Gastrocnemius medialis (tissue), 4 donors: Measurements from ENCODE around the gene EPHA2. TPM values are rescaled to one million over a fixed set of nuclear protein-coding genes. Genes with fewer than 3 reads are reported as not detected.
A peak's percentile ranks its signal among the peaks of the same experiment; 100 is the strongest.

ENCODE experiments used
- ATAC-seq, 2 donors: fragments of 150-250 bp; one replicate each; pipeline ENCODE4 v1.9.1; 2016
- DNase-seq, 2 donors: peaks; one replicate each; pipeline ENCODE4 v3.0.0-alpha.2; 2019
- H3K27ac ChIP-seq, 4 donors: fragments of 200-600 bp; sonication (generic); 1 replicate in 1 of 4; 2 replicates in 3 of 4; pipeline ENCODE4 v1.5.1; 2016 to 2018; ENCODE audit warnings: mild to moderate bottlenecking in 2 of 4, moderate library complexity in 1 of 4
- H3K27me3 ChIP-seq, 3 donors: fragments of 200-600 bp; sonication (generic) in 2 of 3; 1 replicate in 1 of 3; 2 replicates in 2 of 3; pipeline versions ENCODE4 v1.5.1 to v1.6.0; 2016 to 2019; ENCODE audit warnings: mild to moderate bottlenecking in 1 of 3, moderate library complexity in 1 of 3
- H3K36me3 ChIP-seq, 2 donors: fragments of 200-600 bp; sonication (generic) in 1 of 2; one replicate each; pipeline ENCODE4 v1.5.1; 2017 to 2018
- H3K4me1 ChIP-seq, 2 donors: fragments of 200-600 bp; sonication (generic) in 1 of 2; one replicate each; pipeline ENCODE4 v1.5.1; 2016 to 2017; ENCODE audit warnings: mild to moderate bottlenecking in 2 of 2
- H3K4me3 ChIP-seq, 4 donors: fragments of 200-600 bp; sonication (generic) in 3 of 4; 1 replicate in 1 of 4; 2 replicates in 3 of 4; pipeline ENCODE4 v1.5.1; 2016 to 2019; ENCODE audit warnings: mild to moderate bottlenecking in 2 of 4
- H3K9me3 ChIP-seq, 3 donors: fragments of 200-600 bp; sonication (generic) in 2 of 3; 1 replicate in 1 of 3; 2 replicates in 2 of 3; pipeline ENCODE4 v1.5.1; 2016 to 2019
- CTCF ChIP-seq, 5 experiments: fragments of 450-650 bp in 3 of 5; fragments of 200-600 bp in 2 of 5; sonication (generic) in 2 of 5; IDR thresholded peaks in 4 of 5; conservative IDR thresholded peaks in 1 of 5; 1 replicate in 4 of 5; 2 replicates in 1 of 5; pipeline ENCODE4 v1.5.1; 2016 to 2019; ENCODE audit warnings: antibody characterized with exemption in 5 of 5, mild to moderate bottlenecking in 3 of 5, moderate library complexity in 3 of 5
- POLR2A ChIP-seq, 2 donors: fragments of 450-650 bp; IDR thresholded peaks; one replicate each; pipeline ENCODE4 v1.6.1; 2017; ENCODE audit warnings: antibody characterized with exemption in 2 of 2, mild to moderate bottlenecking in 2 of 2, moderate library complexity in 2 of 2
- in situ Hi-C, 4 donors: fragments of 200-750 bp; cut with MboI; loops; one replicate each; pipeline versions ENCODE4 v1.15.0 to v1.8.0; 2017; ENCODE audit warnings: low sequenced_read_pairs in 4 of 4
- intact Hi-C: fragments of 100-400 bp; cut with DNase I; formaldehyde crosslinking; loops from one replicate; pipeline ENCODE4 v1.15.1; 2023; ENCODE audit warnings: low total_unique reads
- total RNA-seq, 4 donors: library from RNA; depleted of rRNA; stranded (reverse); fragments of >200 nt; gene quantifications; one replicate each; pipeline versions ENCODE4 v1.1.0 to v1.2.3, GENCODE V29; 2016

The EPHA2 gene
- total RNA-seq, 4 donors from 2014 or later: 1.2 to 6.4 (median 2.9) TPM

- H3K9me3 ChIP-seq: no peaks in the 10 kb centered on the region
- H3K4me3 ChIP-seq: peak overlapping the region in 1 of 4 donors; percentile 19
- in situ Hi-C loops: loop anchor here in 1 of 4 donors (10.0 kb wide), 1 partner anchor 107 kb away; the partner anchor contains the start of gene FAM131C
- peak overlapping the region; percentile 79 to 89 (median 84) for H3K27ac ChIP-seq
- DNase-seq (peak; percentile 75 to 81), ATAC-seq (peak; percentile 82 to 86)
- peaks cover 9 to 13% of the 10 kb centered on the region in 2 donors for H3K4me1 ChIP-seq
- H3K27me3 ChIP-seq: no peaks in the 10 kb centered on the region
- TF ChIP-seq POLR2A (IDR thresholded peaks at IDR 0.05) (peak in 1 of 2 donors; percentile 11), CTCF (IDR thresholded peaks at IDR 0.05 in 4 of 5, conservative IDR thresholded peaks at IDR 0.05 in 1 of 5) (no peak)
- H3K36me3 ChIP-seq: no peaks in the 10 kb centered on the region
- intact Hi-C loops: loop anchor here (2.0 to 5.0 kb wide), 2 partner anchors 25 to 35 kb away; partner anchors contain the start of gene EPHA2
Measured at GRCh38 chr1:16181887-16182719, 26.2 kb upstream of the EPHA2 start.

GRCh38 chr1:16180291-16180824 is 24.5 kb upstream of the EPHA2 start:
- DNase-seq (no peak), ATAC-seq (no peak)
- H3K4me3 ChIP-seq: no peak overlapping the region
- H3K4me1 ChIP-seq: peaks cover 23 to 24% of the 10 kb centered on the region in 2 donors
- H3K9me3 ChIP-seq: no peaks in the 10 kb centered on the region
- in situ Hi-C loops (loop anchor here in 1 of 4 donors (10.0 kb wide), 1 partner anchor 106 kb away; the partner anchor contains the start of gene FAM131C), intact Hi-C loops (loop anchor here (5.0 kb wide), 1 partner anchor 33 kb away; no protein-coding TSS in a partner anchor)
- H3K27ac ChIP-seq: peak overlapping the region; percentile 79 to 89 (median 84)
- H3K36me3 ChIP-seq: no peaks in the 10 kb centered on the region
- TF ChIP-seq POLR2A (IDR thresholded peaks at IDR 0.05) (no peak), CTCF (IDR thresholded peaks at IDR 0.05 in 4 of 5, conservative IDR thresholded peaks at IDR 0.05 in 1 of 5) (no peak)
- H3K27me3 ChIP-seq: no peaks in the 10 kb centered on the region

- H3K9me3 ChIP-seq: no peaks in the 10 kb centered on the region
- DNase-seq (no peak), ATAC-seq (no peak)
- in situ Hi-C loops: no loop called here
- no peaks in the 10 kb centered on the region for H3K27me3 ChIP-seq
- H3K4me1 ChIP-seq: peaks cover 23 to 31% of the 10 kb centered on the region in 2 donors
- TF ChIP-seq CTCF (IDR thresholded peaks at IDR 0.05 in 4 of 5, conservative IDR thresholded peaks at IDR 0.05 in 1 of 5) (no peak), POLR2A (IDR thresholded peaks at IDR 0.05) (no peak)
- intact Hi-C loops: no loop called here
- no peaks in the 10 kb centered on the region for H3K36me3 ChIP-seq
- H3K27ac ChIP-seq: peak overlapping the region in 1 of 4 donors; percentile 33
- no peak overlapping the region for H3K4me3 ChIP-seq
Measured at GRCh38 chr1:16178596-16179497, 23.0 kb upstream of the EPHA2 start.

GRCh38 chr1:16177306-16177705 is 21.4 kb upstream of the EPHA2 start:
- intact Hi-C loops (no loop called here), in situ Hi-C loops (no loop called here)
- H3K9me3 ChIP-seq: no peaks in the 10 kb centered on the region
- H3K4me3 ChIP-seq: no peak overlapping the region
- peak overlapping the region in 3 of 4 donors; percentile 57 to 75 (median 75) for H3K27ac ChIP-seq
- no peaks in the 10 kb centered on the region for H3K27me3 ChIP-seq
- TF ChIP-seq CTCF (IDR thresholded peaks at IDR 0.05 in 4 of 5, conservative IDR thresholded peaks at IDR 0.05 in 1 of 5) (no peak), POLR2A (IDR thresholded peaks at IDR 0.05) (no peak)
- H3K36me3 ChIP-seq: no peaks in the 10 kb centered on the region
- ATAC-seq: no peak
- no peak for DNase-seq
- peaks cover 22 to 30% of the 10 kb centered on the region in 2 donors for H3K4me1 ChIP-seq
